ENCODE data around the gene SLC6A18.

The SLC6A18 gene

GRCh38 chr5:1225081-1225480, at the start of gene SLC6A18:
TSS of gene SLC6A18 (plus strand) at chr5:1225381. CDS start at chr5:1225478, 97 bp downstream.
- DNase-seq, result no peak

DNA sequence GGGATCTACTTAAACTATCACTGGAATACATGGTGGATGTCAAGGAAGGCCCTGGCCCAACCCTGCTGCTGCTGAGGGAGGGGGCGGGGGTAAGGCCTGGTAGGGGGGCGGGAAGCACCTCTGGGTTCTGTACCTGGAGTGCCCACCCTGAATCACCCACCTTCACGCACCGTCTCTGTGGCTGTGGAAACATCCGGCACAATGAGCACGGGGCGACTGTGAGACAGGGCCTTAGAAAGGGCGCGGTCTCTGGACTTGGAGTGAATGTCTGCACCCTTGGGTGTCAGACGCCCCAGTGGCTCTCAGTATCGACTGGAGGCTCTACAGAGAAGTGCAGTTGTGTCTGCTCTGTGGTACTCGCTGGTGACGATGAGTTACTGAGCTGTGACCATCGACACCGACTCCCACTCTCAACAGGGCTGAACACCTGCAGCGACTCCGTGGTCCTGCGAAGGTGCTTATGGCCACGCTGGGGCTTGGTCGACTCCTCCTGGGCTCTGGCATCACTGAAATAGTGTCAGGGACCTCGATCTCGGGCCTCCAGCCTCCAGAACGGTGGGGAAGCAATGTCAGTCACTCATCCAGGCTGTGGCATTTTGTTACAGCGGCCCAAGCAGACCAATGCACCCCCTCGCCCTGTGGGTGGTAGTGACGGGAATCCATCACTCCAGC, 49.2 kb upstream of the SLC6A18 start:
- DNase-seq, result no peak

- peak in 1 of 3 experiments; percentile 21 for DNase-seq
These were observed 48.4 kb upstream of the SLC6A18 start for GRCh38 chr5:1176473-1177391.

GRCh38 chr5:1177826-1178528, 47.2 kb upstream of the SLC6A18 start:
- no peak for DNase-seq

DNA sequence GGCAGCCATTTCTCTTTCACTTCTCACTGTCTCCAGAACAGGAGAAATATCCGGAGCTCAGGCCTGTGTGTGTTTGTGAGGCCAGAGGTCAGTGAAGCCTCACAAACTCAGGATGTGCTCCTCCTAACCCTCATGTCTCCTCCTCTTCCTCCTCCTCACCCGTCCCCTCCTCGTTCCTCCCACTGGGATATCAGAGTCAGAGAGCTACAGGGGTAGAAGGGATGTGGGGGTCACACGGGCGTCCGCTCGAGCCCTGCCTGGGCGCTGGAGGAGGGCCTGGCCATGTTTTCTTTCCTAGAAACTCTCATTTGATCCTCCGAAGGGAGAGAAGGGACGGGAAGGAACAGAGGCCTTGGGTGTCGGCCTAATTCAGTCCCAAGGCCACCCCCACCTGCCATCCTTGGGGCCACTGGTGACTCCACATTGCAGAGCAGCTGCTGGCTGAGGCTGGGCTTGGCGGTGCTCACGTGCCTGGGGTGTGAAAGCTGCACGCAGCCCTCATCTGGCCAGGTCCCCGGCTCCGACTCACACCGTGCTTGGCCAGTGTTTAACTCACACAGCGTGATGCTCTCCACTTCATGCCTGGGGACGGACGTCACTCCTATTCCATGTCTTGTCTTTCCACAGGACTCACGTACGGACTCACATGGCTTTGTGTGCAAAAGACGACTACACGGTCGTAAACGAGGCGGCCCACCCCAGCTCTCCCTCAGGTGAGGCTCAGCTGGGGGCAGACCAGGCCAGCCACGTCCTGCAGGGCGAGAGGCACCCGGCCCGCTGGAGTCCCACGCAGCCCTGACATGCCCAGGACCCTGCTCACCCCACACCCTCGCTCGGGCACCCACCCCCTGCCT, 46.4 kb upstream of the SLC6A18 start:
- DNase-seq, result no peak

DNA sequence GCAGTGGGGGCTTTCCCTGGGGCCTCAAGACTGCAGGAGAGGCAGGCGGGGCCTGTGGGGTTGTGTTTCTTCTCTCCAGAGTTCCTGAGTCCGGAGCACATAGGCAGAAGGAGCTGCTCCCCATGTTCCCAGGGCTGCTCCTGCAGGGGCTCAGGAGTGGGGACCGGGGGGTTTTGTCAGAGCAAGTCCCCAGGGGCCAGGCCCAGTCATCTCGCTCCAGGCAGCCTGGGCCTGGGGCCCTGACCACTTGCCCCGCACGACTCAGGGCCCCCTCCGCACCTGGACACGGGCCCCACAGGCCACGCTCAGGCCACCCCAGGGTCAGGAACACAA, 45.8 kb upstream of the SLC6A18 start:
- DNase-seq, result no peak

- DNase-seq, result no peak
These were observed 45.1 kb upstream of the SLC6A18 start for GRCh38 chr5:1180096-1180495.

GRCh38 chr5:1180841-1181271, 44.3 kb upstream of the SLC6A18 start:
- DNase-seq, result no peak

GRCh38 chr5:1181451-1182359, 43.5 kb upstream of the SLC6A18 start:
- DNase-seq, result no peak

DNA sequence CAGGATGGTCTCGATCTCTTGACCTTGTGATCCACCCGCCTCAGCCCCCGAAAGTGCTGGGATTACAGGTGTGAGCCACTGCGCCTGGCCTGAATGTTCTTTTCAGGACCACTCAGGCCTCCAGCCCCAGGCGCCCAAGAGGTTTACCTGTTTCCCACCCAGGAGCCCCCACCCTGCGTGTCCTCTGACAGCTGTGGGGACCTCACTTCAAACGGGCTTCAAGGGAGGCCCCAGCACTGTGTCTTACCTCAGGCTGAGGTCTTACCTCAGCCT, 42.9 kb upstream of the SLC6A18 start:
- no peak for DNase-seq

- DNase-seq, result no peak
These were observed 42.4 kb upstream of the SLC6A18 start for GRCh38 chr5:1182633-1183423.

DNA sequence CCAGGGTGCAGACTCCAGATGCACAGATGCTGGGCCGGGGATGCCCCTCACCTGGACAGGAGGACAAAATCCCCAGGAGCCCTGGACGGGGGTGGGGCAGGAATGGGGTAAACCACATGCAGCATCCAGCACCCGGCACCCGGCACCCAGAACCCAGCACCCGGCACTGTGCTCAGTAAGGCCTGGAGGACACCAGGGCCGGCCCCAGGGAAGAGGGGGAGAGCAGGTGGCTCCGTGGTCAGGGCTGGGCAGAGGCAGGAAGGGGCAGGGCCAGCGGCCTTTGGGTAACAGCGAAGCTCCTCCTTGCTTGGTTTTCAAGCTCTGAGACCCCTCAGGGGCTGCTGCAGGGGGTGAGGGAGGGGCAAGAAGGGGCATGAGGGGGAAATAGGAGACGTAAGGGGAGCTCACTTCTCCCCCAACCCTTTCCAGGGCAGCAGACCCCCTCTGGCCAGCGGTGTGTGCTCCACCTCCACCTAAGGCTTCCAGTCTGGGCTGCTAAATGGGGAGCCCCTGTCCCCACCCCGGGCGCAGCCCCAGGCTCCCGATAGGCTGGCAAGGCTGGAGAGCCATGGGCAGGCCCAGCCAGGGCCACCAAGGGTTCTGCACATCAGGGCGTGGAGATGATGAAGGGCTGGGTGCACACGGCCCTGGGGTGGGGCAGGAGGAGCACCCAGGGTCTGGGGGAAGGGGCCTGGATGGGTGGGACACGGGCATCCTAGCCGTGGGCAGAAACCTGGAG, 41.6 kb upstream of the SLC6A18 start:
- DNase-seq, result no peak

DNA sequence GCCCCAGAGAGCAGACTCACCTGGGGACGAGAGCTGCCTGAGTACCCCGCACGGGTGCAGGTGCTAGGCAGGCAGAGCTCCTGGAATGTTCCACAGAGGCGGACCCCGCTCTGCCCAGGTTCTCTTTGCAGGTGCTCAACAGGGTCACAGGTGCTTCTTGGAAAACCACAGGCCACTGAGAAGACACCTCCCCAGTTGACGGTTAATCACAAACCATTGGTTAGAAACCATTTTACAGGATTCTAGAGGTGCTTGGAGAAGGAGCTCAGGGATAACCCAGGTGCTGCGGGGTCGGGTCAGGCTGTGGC, 41.1 kb upstream of the SLC6A18 start:
- DNase-seq, result no peak

GRCh38 chr5:1184481-1184880, 40.7 kb upstream of the SLC6A18 start:
- no peak for DNase-seq

GRCh38 chr5:1185038-1185627, 40.0 kb upstream of the SLC6A18 start:
- DNase-seq, result no peak

GRCh38 chr5:1185629-1186350, 39.4 kb upstream of the SLC6A18 start:
- no peak for DNase-seq

- no peak for DNase-seq
These were observed 38.6 kb upstream of the SLC6A18 start for GRCh38 chr5:1186351-1187233.

Measured in NCI-H1417 (cell line).